ENCODE data around the gene HOXB5. TPM values are rescaled to one million over a fixed set of nuclear protein-coding genes. Genes with fewer than 3 reads are reported as not detected.
A peak's percentile ranks its signal among the peaks of the same experiment; 100 is the strongest.

Gene HOXB5
- total RNA-seq, 2 experiments from 2014 or later = not detected

GRCh38 chr17:48598736-48599135 is 5.2 kb upstream of the HOXB5 start:
- peak overlapping the region; percentile 83 for H3K4me3 Mint-ChIP-seq
- no peaks in the 10 kb centered on the region for H3K9me3 Mint-ChIP-seq
- H3K36me3 Mint-ChIP-seq = no peaks in the 10 kb centered on the region
- no peak overlapping the region for H3K27ac Mint-ChIP-seq
- ATAC-seq (ENCODE audit: low read depth) = no peak
- POLR2A ChIA-PET = interaction anchor here (0.6 kb wide), 1 partner anchor 465 kb away, joined by 3 read pairs; no protein-coding TSS in a partner anchor
- H3K4me1 Mint-ChIP-seq = peaks cover 40% of the 10 kb centered on the region
- peaks cover 96% of the 10 kb centered on the region for H3K27me3 Mint-ChIP-seq
- DNase-seq = no peak

GRCh38 chr17:48597778-48598631 is 4.4 kb upstream of the HOXB5 start:
- Mint-ChIP-seq H3K4me3 (peak overlapping the region; percentile 83), H3K36me3 (no peaks in the 10 kb centered on the region), H3K27me3 (peaks cover 94% of the 10 kb centered on the region), H3K4me1 (peaks cover 38% of the 10 kb centered on the region), H3K9me3 (no peaks in the 10 kb centered on the region), H3K27ac (no peak overlapping the region)
- POLR2A ChIA-PET = no interaction called here
- peak; percentile 40 for ATAC-seq (ENCODE audit: low read depth)
- peak; percentile 68 for DNase-seq

GRCh38 chr17:48597528-48597777 is 3.9 kb upstream of the HOXB5 start:
- H3K4me1 Mint-ChIP-seq = peaks cover 39% of the 10 kb centered on the region

GRCh38 chr17:48596735-48597527 is 3.4 kb upstream of the HOXB5 start:
- Mint-ChIP-seq H3K36me3 (no peaks in the 10 kb centered on the region), H3K9me3 (no peaks in the 10 kb centered on the region), H3K27me3 (peaks cover 91% of the 10 kb centered on the region), H3K27ac (peak overlapping the region; percentile 56), H3K4me3 (peak overlapping the region; percentile 83), H3K4me1 (peaks cover 36% of the 10 kb centered on the region)
- ATAC-seq (ENCODE audit: low read depth) = peak; percentile 1
- POLR2A ChIA-PET = no interaction called here
- no peak for DNase-seq

More at GRCh38 chr17:48597528-48597777, 3.9 kb upstream of the HOXB5 start:
- POLR2A ChIA-PET = no interaction called here
- Mint-ChIP-seq H3K27me3 (peaks cover 94% of the 10 kb centered on the region), H3K4me3 (peak overlapping the region; percentile 83), H3K36me3 (no peaks in the 10 kb centered on the region), H3K27ac (no peak overlapping the region), H3K9me3 (no peaks in the 10 kb centered on the region)
- ATAC-seq (ENCODE audit: low read depth) (no peak), DNase-seq (no peak)

- Mint-ChIP-seq H3K4me1 (peaks cover 33% of the 10 kb centered on the region), H3K9me3 (no peaks in the 10 kb centered on the region), H3K36me3 (no peaks in the 10 kb centered on the region), H3K27me3 (peaks cover 91% of the 10 kb centered on the region), H3K27ac (no peak overlapping the region), H3K4me3 (peak overlapping the region; percentile 83)
- POLR2A ChIA-PET = no interaction called here
- DNase-seq (peak; percentile 64), ATAC-seq (ENCODE audit: low read depth) (peak; percentile 26)
Observed at GRCh38 chr17:48596000-48596734, 2.6 kb upstream of the HOXB5 start.

DNA sequence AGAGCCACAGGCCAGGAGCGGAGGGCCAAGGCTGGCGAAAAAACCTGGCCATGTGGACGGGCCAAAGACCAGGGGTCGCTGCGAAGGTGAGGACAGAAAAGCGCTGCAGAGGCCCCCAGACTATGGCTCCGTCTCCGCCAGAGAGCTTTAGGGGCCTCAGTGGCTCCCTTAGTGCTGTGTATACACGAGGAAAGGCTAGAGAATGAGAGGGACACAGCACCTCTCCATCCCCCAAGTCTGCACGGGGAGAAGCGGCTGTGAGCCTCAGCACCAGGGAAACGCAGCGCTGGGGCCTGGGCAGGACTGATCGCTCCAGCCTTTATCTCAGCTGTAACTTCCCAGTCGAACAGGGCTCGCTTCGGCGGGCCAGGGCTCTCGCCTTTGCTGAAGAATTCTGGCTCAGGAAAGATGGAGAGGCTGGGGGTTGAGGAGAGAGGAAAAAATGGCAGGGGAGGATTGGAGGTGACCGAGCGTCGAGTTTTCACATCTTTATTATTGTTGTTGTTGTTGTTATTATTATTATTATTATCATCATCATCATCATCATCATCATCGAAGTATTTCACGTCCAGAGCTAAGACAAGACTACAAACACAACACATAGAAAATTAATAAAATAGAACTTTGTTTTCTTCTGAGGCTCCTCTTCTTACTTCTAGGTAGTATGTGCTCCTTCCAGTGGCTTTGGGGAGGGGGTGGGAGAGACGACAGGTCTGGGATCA is 1.9 kb upstream of the HOXB5 start:
- Mint-ChIP-seq H3K27me3 (peaks cover 91% of the 10 kb centered on the region), H3K4me3 (no peak overlapping the region), H3K4me1 (peaks cover 31% of the 10 kb centered on the region), H3K9me3 (no peaks in the 10 kb centered on the region), H3K36me3 (no peaks in the 10 kb centered on the region), H3K27ac (no peak overlapping the region)
- ATAC-seq (ENCODE audit: low read depth) (no peak), DNase-seq (no peak)
- POLR2A ChIA-PET = no interaction called here

DNA sequence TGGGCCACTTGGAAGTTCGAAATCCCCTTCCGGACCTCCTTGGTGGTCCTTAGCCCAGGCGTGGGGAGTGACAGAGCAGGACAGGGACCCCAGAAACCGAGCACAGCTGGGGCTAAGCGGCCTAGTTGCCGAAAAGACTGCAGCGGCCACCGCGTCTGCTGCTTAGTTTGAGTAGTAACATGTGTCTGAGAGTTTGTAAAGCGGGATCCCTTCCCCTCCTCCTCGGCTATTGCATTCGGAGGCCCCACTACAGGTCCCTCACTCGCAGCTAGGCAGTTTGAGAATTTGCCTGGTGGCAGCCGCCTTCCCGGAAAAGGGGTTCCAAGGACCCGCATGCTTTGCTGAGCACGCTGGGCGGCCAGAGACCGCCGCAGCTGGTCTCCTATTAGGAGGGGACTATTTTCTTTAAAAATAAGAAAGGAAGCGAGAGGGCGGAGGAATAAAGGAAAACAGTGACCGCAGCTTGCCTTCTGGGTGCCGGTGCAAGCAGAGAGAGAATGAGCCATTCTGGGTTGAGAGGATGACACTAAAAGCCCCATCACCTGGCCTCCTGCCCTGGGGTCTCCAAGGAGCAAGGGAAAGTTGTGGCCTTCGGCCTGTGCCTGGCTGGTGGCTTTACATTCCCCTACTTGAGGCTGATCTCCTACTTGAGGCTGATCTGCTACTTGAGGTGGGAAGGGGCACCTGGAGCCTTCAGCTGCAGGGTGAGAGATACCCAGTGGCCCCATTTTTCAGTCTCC is 1.1 kb upstream of the HOXB5 start:
- POLR2A ChIA-PET = interaction anchor here (0.8 kb wide), 1 partner anchor 544 kb away, joined by 3 read pairs; no protein-coding TSS in a partner anchor
- no peaks in the 10 kb centered on the region for H3K9me3 Mint-ChIP-seq
- H3K4me3 Mint-ChIP-seq = no peak overlapping the region
- peaks cover 32% of the 10 kb centered on the region for H3K4me1 Mint-ChIP-seq
- DNase-seq (no peak), ATAC-seq (ENCODE audit: low read depth) (no peak)
- no peak overlapping the region for H3K27ac Mint-ChIP-seq
- H3K36me3 Mint-ChIP-seq = no peaks in the 10 kb centered on the region
- peaks cover 91% of the 10 kb centered on the region for H3K27me3 Mint-ChIP-seq

DNA sequence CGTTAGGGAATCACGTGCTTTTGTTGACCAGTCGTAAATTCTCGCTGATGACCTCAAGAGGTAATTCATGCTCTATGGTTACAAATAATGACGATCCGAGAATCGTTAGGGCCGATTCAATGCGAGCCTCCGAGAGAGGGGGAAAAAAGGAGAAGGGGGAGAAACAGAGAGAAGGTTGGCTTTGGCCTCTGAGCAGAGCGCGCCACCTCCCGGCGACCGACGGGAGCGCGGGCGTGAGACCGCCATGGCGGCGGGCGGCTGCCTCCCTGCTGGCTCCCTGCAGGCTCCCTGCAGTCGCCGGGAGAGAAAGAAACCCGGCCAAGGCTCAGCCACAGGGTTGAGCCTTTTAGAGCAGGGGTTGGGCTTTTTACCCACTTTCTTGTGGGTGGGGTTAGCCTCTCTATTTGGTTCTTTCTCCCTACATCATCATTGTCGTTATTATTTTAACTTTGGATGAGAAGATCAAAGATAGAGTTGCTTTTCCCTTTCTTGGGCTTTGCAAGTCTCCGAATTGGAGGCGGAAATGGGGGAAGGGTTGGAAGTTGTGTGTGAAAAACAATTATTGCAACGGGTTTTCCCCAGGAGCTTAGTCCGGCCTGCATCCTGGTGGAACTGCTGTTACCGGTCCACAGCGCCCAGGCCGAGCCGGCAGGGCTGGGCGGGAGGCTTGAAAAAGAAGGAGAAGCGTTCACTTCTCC is 410 bp upstream of the HOXB5 start:
- ATAC-seq (ENCODE audit: low read depth) = peak; percentile 48
- peak overlapping the region; percentile 84 for H3K4me3 Mint-ChIP-seq

GRCh38 chr17:48592577-48592976 is 1.0 kb downstream of the HOXB5 start:
- ATAC-seq (ENCODE audit: low read depth) (peak; percentile 44), DNase-seq (peak; percentile 57)
- H3K4me1 Mint-ChIP-seq = peaks cover 32% of the 10 kb centered on the region
- no peaks in the 10 kb centered on the region for H3K9me3 Mint-ChIP-seq
- POLR2A ChIA-PET = interaction anchor here (0.5 to 1.3 kb wide), 5 partner anchors 22 to 300 kb away, joined by 3 to 4 read pairs (median 3); no protein-coding TSS in a partner anchor
- no peak overlapping the region for H3K27ac Mint-ChIP-seq
- peak overlapping the region; percentile 84 for H3K4me3 Mint-ChIP-seq
- peaks cover 91% of the 10 kb centered on the region for H3K27me3 Mint-ChIP-seq
- no peaks in the 10 kb centered on the region for H3K36me3 Mint-ChIP-seq

More for the DNA sequence above, 410 bp upstream of the HOXB5 start:
- Mint-ChIP-seq H3K27ac (no peak overlapping the region), H3K27me3 (peaks cover 91% of the 10 kb centered on the region), H3K36me3 (no peaks in the 10 kb centered on the region), H3K4me1 (peaks cover 32% of the 10 kb centered on the region), H3K9me3 (no peaks in the 10 kb centered on the region)
- DNase-seq = peak; percentile 93
- POLR2A ChIA-PET = interaction anchor here (0.8 to 1.2 kb wide), 3 partner anchors 12 to 544 kb away, joined by 3 read pairs; no protein-coding TSS in a partner anchor

- Mint-ChIP-seq H3K27me3 (peaks cover 91% of the 10 kb centered on the region), H3K4me1 (peaks cover 33% of the 10 kb centered on the region), H3K36me3 (no peaks in the 10 kb centered on the region), H3K27ac (no peak overlapping the region), H3K4me3 (no peak overlapping the region), H3K9me3 (no peaks in the 10 kb centered on the region)
- POLR2A ChIA-PET = interaction anchor here (1.1 to 1.3 kb wide), 2 partner anchors 22 to 50 kb away, joined by 3 to 4 read pairs; no protein-coding TSS in a partner anchor
- DNase-seq (no peak), ATAC-seq (ENCODE audit: low read depth) (no peak)
Observed at GRCh38 chr17:48592057-48592514, 1.5 kb downstream of the HOXB5 start.

DNA sequence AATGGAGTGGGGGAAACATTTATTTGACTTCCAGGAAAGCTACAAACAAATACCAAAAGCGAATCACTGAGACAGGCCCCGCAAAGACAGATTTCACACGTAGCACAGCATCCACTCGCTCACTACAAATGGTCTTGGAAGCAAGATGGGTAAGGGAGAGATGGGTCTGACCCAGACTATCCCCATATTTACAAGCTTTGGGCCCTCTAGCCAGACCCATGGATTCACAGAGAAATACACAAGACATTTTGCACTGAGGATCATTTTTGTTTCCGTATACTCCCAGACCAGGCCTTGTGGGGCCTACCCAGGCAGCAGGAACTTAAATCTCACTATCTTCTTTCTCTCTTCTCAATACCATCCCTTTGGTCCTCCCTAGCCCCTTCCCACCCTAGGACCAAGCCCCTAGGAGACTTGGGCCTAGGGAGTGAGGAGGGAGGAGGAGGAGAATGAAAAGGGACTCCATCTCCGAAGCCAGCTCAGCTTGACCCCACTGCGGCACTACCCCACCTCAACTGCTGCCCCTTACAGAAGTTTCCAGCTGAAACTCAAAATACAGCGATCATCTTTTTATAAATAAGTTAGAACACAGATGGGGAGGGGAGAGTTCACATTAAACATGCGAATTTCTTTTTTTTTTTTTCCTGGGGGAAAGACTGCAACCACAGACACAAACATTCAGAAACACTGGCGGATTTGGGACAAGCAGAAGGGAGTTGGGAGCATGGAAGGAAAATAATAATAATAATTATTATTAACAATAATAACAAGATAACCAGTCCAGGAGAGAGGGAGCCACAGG is 2.1 kb downstream of the HOXB5 start:
- POLR2A ChIA-PET = no interaction called here
- Mint-ChIP-seq H3K4me1 (peaks cover 31% of the 10 kb centered on the region), H3K4me3 (no peak overlapping the region), H3K27ac (no peak overlapping the region), H3K9me3 (no peaks in the 10 kb centered on the region), H3K27me3 (peaks cover 91% of the 10 kb centered on the region), H3K36me3 (no peaks in the 10 kb centered on the region)
- DNase-seq = no peak
- ATAC-seq (ENCODE audit: low read depth) = no peak
